Uterus (tissue), 2 donors: ENCODE data around the gene OR6N1.

Experiments used
- CTCF ChIP-seq, 4 experiments: fragments of 200-600 bp in 2 of 4; fragments of 450-650 bp in 2 of 4; sonication (generic) in 2 of 4; IDR thresholded peaks; one replicate each; pipeline ENCODE4 v1.5.1; 2016 to 2019; ENCODE audit warnings: antibody characterized with exemption in 4 of 4, mild to moderate bottlenecking in 2 of 4, moderate library complexity in 1 of 4
- POLR2A ChIP-seq, 2 donors: fragments of 450-650 bp; IDR thresholded peaks; one replicate each; pipeline ENCODE4 v1.6.1; 2016; ENCODE audit warnings: antibody characterized with exemption in 2 of 2, mild to moderate bottlenecking in 1 of 2, moderate library complexity in 1 of 2

- no peak for TF ChIP-seq CTCF (IDR thresholded peaks at IDR 0.05)
- TF ChIP-seq POLR2A (IDR thresholded peaks at IDR 0.05): no peak
Measured at GRCh38 chr1:158781104-158781503, 9.1 kb upstream of the OR6N1 start, which contains the start of gene OR6N2.
